Ovary (tissue), 9 donors: ENCODE measurements around the gene HTT-AS. TPM values are rescaled to one million over a fixed set of nuclear protein-coding genes. Genes with fewer than 3 reads are reported as not detected.

Source experiments
- DNase-seq, 5 donors: peaks; one replicate each; pipeline ENCODE4 v3.0.0-alpha.2; 2019 to 2020
- H3K27ac ChIP-seq, 2 donors: fragments of 200-600 bp; one replicate each; pipeline versions ENCODE4 v1.5.1 to v1.8.0; 2019 to 2022
- H3K27me3 ChIP-seq: fragments of 200-600 bp; one replicate; pipeline ENCODE4 v1.8.0; 2022
- H3K36me3 ChIP-seq: fragments of 200-600 bp; sonication (generic); one replicate; pipeline ENCODE4 v1.5.1; 2019
- H3K4me1 ChIP-seq: one replicate; pipeline ENCODE4 v1.8.1; 2013; ENCODE audit warnings: mild to moderate bottlenecking, moderate library complexity; ENCODE audit not compliant: insufficient read depth
- H3K4me3 ChIP-seq: fragments of 200-600 bp; sonication (generic); one replicate; pipeline ENCODE4 v1.5.1; 2017
- H3K9me3 ChIP-seq, 2 donors: fragments of 200-600 bp in 1 of 2; sonication (generic) in 1 of 2; one replicate each; pipeline versions ENCODE4 v1.5.1 to v1.8.1; 2013 to 2019; ENCODE audit warnings: mild to moderate bottlenecking in 1 of 2, moderate library complexity in 1 of 2
- CTCF ChIP-seq, 3 donors: fragments of 450-650 bp in 2 of 3; fragments of 200-600 bp in 1 of 3; IDR thresholded peaks; one replicate each; pipeline versions ENCODE4 v1.5.1 to v1.8.0; 2016 to 2022; ENCODE audit warnings: antibody characterized with exemption in 3 of 3, mild to moderate bottlenecking in 1 of 3
- EP300 ChIP-seq: sonication (generic); formaldehyde crosslinking; IDR thresholded peaks from one replicate; pipeline ENCODE4 v1.6.1; 2017; ENCODE audit warnings: antibody characterized with exemption
- POLR2A ChIP-seq: fragments of 450-650 bp; IDR thresholded peaks from one replicate; pipeline ENCODE4 v1.6.1; 2017; ENCODE audit warnings: antibody characterized with exemption, mild to moderate bottlenecking, moderate library complexity
- WGBS, 3 donors: extraction: QIAGEN DNeasy Blood & Tissue Kit in 1 of 3; methylation state at CpG; one replicate each; pipeline versions ENCODE4 v1.1.5 to v1.1.7; 2013 to 2017; 5-methylcytosine and 5-hydroxymethylcytosine counted together
- intact Hi-C, 4 donors: fragments of 100-400 bp; cut with DNase I; formaldehyde crosslinking; loops; one replicate each; pipeline versions ENCODE4 v1.11.0 to v1.15.1; 2022 to 2023
- polyA plus RNA-seq, 2 donors: library from polyadenylated mRNA; stranded (reverse); fragments of 200-250 nt in 1 of 2; fragments of 350-450 nt in 1 of 2; fragmentation: Illumina TruSeq in 1 of 2; extraction: RNeasy Lipid Tissue Mini Kit (QIAGEN cat#74804) in 1 of 2; gene quantifications; one replicate each; pipeline ENCODE4 v1.2.3, GENCODE V29; 2013 to 2014
- small RNA-seq: library from RNA; depleted of rRNA; stranded (forward); fragments of <200 nt; gene quantifications from one replicate; pipeline ENCODE3, GENCODE V24; 2016
- total RNA-seq, 7 donors: library from RNA; depleted of rRNA in 2 of 7; stranded (reverse); fragments of >200 nt in 2 of 7; fragmentation: NEBNext Ultra II Directional in 3 of 7; extraction: Animal tissue kit (Norgen Biotek cat#: 25700) in 3 of 7; gene quantifications; one replicate each; pipeline versions ENCODE4 v1.1.0 to v1.2.4, GENCODE V29; 2016 to 2023
- donor health status: DM: no; HTN: no; CAD: no; lungs with moderate emphysema.
- donor health status: DM: no; HTN: no; CAD: no.
- donor health status: Bipolar disorder and iron deficiency.
- donor health status: DM: yes; HTN: yes; CAD: no.
- donor health status: DM: no; HTN: no; CAD: no.
- donor health status: DM: yes; HTN: yes; CAD: no.

Gene HTT-AS
- total and polyA plus RNA-seq, 9 donors: not detected

- no peak overlapping the region for H3K4me3 ChIP-seq
- H3K36me3 ChIP-seq: no peaks in the 10 kb centered on the region
- 79 to 83% (median 81%) methylated on average over 4 of the region's 4 CpGs for WGBS, 3 donors
- TF ChIP-seq EP300: no peak
- TF ChIP-seq POLR2A: no peak
- TF ChIP-seq CTCF (IDR thresholded peaks at IDR 0.05): no peak
- H3K27ac ChIP-seq: no peak overlapping the region
- no peaks in the 10 kb centered on the region for H3K9me3 ChIP-seq
- H3K4me1 ChIP-seq: no peaks in the 10 kb centered on the region
- intact Hi-C loops: no loop called here
- no peak for DNase-seq
- no peaks in the 10 kb centered on the region for H3K27me3 ChIP-seq
These were observed 57.4 kb downstream of the HTT-AS start for GRCh38 chr4:3016961-3017360.

GRCh38 chr4:3013839-3014350 is 60.4 kb downstream of the HTT-AS start:
- H3K27ac ChIP-seq: no peak overlapping the region
- H3K36me3 ChIP-seq: no peaks in the 10 kb centered on the region
- intact Hi-C loops: no loop called here
- no peaks in the 10 kb centered on the region for H3K9me3 ChIP-seq
- no peaks in the 10 kb centered on the region for H3K4me1 ChIP-seq
- H3K4me3 ChIP-seq: no peak overlapping the region
- no peak for DNase-seq
- TF ChIP-seq POLR2A (no peak), CTCF (IDR thresholded peaks at IDR 0.05) (no peak), EP300 (no peak)
- WGBS, 3 donors: 79 to 84% (median 82%) methylated on average over 8 of the region's 8 CpGs
- H3K27me3 ChIP-seq: no peaks in the 10 kb centered on the region

Small RNA genes within 50 kb of the gene (small RNA-seq; reads per million reads assigned to genes)
- gene RF02134 (not detected), gene RF02135 (not detected), gene RNU6-204P (not detected)

Other genes with a start within 250 kb of the HTT-AS start
- 100 to 1,000 TPM; 166 to 447 (median 389) TPM for gene ADD1, start 230.7 kb downstream of the HTT-AS start, total RNA-seq
- 100 to 1,000 TPM; 203 to 365 TPM for gene ADD1, start 230.7 kb downstream of the HTT-AS start, polyA plus RNA-seq
- gene NOP14, start 111.1 kb downstream of the HTT-AS start, total RNA-seq: 10 to 100 TPM; 13.6 to 39.7 (median 28.3) TPM
- 10 to 100 TPM; 18.3 to 30.9 TPM for gene NOP14, start 111.1 kb downstream of the HTT-AS start, polyA plus RNA-seq
- gene GRK4, start 111.0 kb downstream of the HTT-AS start, total RNA-seq: 10 to 100 TPM in 2 of 7 donors, 1 to 10 TPM in 5; 5.1 to 17.6 (median 6.9) TPM
- gene GRK4, start 111.0 kb downstream of the HTT-AS start, polyA plus RNA-seq: 1 to 10 TPM; 3.3 to 7.9 TPM
- 10 to 100 TPM; 28.3 to 63.2 (median 39.1) TPM for gene HTT, start 143 bp upstream of the HTT-AS start, total RNA-seq
- gene HTT, start 143 bp upstream of the HTT-AS start, polyA plus RNA-seq: 10 to 100 TPM; 13.3 to 35.2 TPM
- gene MSANTD1, start 174.6 kb upstream of the HTT-AS start, total RNA-seq: 1 to 10 TPM in 3 of 7 donors, under 1 TPM in 4; 0.61 to 1.4 (median 0.98) TPM
- under 1 TPM; 0.15 to 0.24 TPM for gene MSANTD1, start 174.6 kb upstream of the HTT-AS start, polyA plus RNA-seq
- 10 to 100 TPM; 15.3 to 50.7 (median 42.1) TPM for gene RGS12, start 218.5 kb upstream of the HTT-AS start, total RNA-seq
- gene RGS12, start 218.5 kb upstream of the HTT-AS start, polyA plus RNA-seq: 10 to 100 TPM; 11.4 to 29.0 TPM